ENCODE data around the gene ZIC4.

Gene ZIC4

GRCh38 chr3:147343926-147344325, 62.4 kb downstream of the ZIC4 start:
- DNase-seq = no peak

DNA sequence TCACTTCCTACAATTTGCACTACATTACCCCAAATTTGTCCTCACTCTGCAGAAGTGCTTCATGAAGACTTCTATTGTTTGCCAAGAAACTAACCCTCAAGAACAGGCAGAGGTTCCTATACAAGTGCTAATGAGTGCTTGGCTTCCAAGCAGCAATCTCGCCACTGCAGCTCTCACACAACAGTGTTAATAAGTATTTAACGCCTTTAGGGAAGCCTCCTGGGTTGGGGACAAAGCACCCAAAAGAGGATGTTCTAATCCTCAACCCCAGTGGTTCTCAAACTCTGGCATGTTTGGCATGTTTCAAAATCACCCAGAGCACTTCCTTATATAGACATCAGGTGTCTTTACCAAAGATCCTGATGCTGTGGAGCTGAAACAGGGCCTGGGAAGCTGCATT, 64.6 kb downstream of the ZIC4 start:
- no peak for DNase-seq

DNA sequence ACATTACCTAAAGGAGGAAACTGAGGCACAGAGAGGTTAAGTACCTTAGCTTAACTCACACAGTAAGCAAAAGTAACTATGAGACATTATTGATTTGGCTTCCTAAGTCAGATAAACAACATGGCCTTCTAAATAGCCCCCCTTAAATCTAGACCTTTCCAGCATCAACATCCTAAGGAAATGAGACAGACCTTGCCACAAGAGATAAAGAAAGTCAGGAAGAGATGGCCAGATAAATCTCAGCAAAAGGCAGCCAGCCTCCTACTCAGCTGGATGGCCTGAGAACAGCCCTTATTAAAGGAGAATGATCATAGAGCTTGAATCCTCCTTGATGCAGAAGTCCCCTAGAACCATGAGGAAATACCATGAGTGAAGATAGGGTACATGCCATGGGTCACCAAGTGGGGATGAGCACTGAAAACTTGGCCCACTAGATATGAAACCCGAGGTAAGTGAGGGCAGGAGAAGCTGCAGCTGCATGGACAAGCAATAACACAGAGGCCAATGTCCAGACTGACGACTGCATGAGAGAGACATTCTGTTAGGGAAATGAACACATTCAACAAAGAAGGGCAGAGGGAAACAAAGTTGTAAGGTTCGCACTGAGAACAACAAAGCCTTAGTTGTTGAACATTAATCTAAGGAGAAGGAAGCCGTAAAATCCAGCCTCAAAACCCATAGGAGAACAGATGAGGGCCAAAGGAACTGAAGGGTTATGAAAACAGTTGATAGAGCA, 69.6 kb downstream of the ZIC4 start:
- no peak for DNase-seq

Measured in C1 segment of cervical spinal cord (tissue), 14 donors.